Measurements from ENCODE around the gene SLC10A1. TPM values are rescaled to one million over a fixed set of nuclear protein-coding genes. Genes with fewer than 3 reads are reported as not detected.

The SLC10A1 gene
- total and polyA plus RNA-seq, 4 donors = not detected

- no peaks in the 10 kb centered on the region for H3K9me3 ChIP-seq (ENCODE audit: control insufficient read depth, low read length)
- ATAC-seq (ENCODE audit: low FRiP score) (no peak), DNase-seq (no peak)
- no peaks in the 10 kb centered on the region for H3K4me1 ChIP-seq (ENCODE audit: control insufficient read depth in 1 of 2, insufficient read depth in 2 of 2, low read length in 2 of 2)
- H3K36me3 ChIP-seq (ENCODE audit: control insufficient read depth in 1 of 2, insufficient read depth in 2 of 2, low read length in 1 of 2) = no peaks in the 10 kb centered on the region
- no peak overlapping the region for H3K4me3 ChIP-seq (ENCODE audit: low read length in 2 of 2)
- no peak overlapping the region for H3K27ac ChIP-seq (ENCODE audit: low read depth in 1 of 2, low read length in 2 of 2)
- peaks cover 0 to 2% of the 10 kb centered on the region in 2 donors for H3K27me3 ChIP-seq (ENCODE audit: control insufficient read depth in 1 of 2, insufficient read depth in 2 of 2, low read length in 1 of 2)
- intact Hi-C loops (cut with DNase I) = no loop called here
Observed at GRCh38 chr14:69803753-69804152, 6.7 kb upstream of the SLC10A1 start.

- WGBS, 2 donors = 93 to 96% methylated on average over 4 of the region's 4 CpGs
- Histone ChIP-seq H3K9me3 (ENCODE audit: control insufficient read depth, low read length) (no peaks in the 10 kb centered on the region), H3K4me3 (ENCODE audit: low read length in 2 of 2) (no peak overlapping the region), H3K27me3 (ENCODE audit: control insufficient read depth in 1 of 2, insufficient read depth in 2 of 2, low read length in 1 of 2) (no peaks in the 10 kb centered on the region), H3K36me3 (ENCODE audit: control insufficient read depth in 1 of 2, insufficient read depth in 2 of 2, low read length in 1 of 2) (no peaks in the 10 kb centered on the region), H3K27ac (ENCODE audit: low read depth in 1 of 2, low read length in 2 of 2) (no peak overlapping the region), H3K4me1 (ENCODE audit: control insufficient read depth in 1 of 2, insufficient read depth in 2 of 2, low read length in 2 of 2) (no peaks in the 10 kb centered on the region)
- intact Hi-C loops (cut with DNase I) = no loop called here
- DNase-seq = no peak
- no peak for ATAC-seq (ENCODE audit: low FRiP score)
Observed at GRCh38 chr14:69798339-69798735, 1.3 kb upstream of the SLC10A1 start.

DNA sequence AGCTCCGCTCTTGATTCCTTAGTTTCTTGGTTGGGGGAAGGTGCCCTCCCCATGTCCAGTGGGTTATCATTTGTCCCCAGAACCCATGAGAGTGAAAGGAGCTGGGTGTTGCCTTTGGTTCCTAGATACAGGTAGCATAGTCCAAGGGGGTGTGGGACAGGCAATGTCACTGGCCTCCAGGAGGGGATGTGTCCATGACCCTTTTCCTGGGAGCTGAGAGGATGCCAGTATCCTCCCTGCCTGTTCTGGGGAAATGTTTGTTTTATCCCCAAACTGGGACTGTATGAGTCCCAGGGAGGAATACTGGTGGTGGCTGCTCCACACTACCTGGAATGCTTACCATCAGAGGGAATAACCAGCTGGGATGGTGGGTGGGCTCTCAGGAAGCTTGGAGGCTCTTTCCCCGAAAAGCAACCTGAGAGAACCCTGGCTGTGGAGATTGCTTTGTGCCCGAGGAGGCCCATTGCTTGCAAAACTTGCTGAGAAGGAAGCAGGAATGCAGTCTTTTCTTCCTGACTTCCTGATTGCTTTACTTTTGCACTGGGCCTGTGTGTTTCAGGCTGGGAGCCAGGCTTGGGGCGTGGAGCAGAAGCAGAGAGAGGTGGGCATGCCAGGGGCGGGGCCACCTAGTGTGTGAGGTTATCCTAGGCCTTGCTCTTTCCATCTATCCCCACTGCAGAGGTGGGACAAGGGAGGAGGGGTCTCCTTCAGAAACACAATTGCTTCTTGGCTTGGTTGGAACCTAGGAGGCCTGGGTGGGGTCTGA lies 715 bp upstream of the SLC10A1 start:
- Histone ChIP-seq H3K36me3 (ENCODE audit: control insufficient read depth in 1 of 2, insufficient read depth in 2 of 2, low read length in 1 of 2) (no peaks in the 10 kb centered on the region), H3K4me1 (ENCODE audit: control insufficient read depth in 1 of 2, insufficient read depth in 2 of 2, low read length in 2 of 2) (no peaks in the 10 kb centered on the region), H3K27ac (ENCODE audit: low read depth in 1 of 2, low read length in 2 of 2) (no peak overlapping the region), H3K27me3 (ENCODE audit: control insufficient read depth in 1 of 2, insufficient read depth in 2 of 2, low read length in 1 of 2) (no peaks in the 10 kb centered on the region), H3K9me3 (ENCODE audit: control insufficient read depth, low read length) (no peaks in the 10 kb centered on the region), H3K4me3 (ENCODE audit: low read length in 2 of 2) (no peak overlapping the region)
- WGBS, 2 donors = 75 to 77% methylated on average over 5 of the region's 5 CpGs
- ATAC-seq (ENCODE audit: low FRiP score) (no peak), DNase-seq (no peak)
- intact Hi-C loops (cut with DNase I) = no loop called here

DNA sequence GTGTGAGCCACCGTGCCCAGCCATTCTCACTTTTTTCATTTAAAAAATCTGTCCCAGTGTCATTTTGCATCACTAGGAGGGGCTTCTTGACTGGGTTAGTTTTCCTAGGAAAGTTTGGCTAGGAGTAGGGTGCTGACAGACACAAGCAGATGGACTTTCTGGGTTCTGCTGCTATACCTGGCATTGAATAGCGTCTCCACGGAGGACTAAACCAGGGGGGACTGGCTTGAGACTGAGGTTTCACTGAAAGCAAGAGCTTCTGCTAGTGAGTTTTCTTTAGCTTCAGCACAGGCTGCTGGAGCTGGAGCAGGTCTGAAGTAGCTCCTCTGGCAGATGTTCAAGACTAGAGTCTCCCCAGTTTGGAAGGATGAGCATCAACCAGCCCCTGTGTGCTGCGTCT lies 1.4 kb downstream of the SLC10A1 start:
- 71 to 91% methylated on average over 4 of the region's 4 CpGs for WGBS, 2 donors
- no peak for DNase-seq
- ATAC-seq (ENCODE audit: low FRiP score) = no peak

GRCh38 chr14:69794791-69795190 lies 2.2 kb downstream of the SLC10A1 start:
- H3K36me3 ChIP-seq (ENCODE audit: control insufficient read depth in 1 of 2, insufficient read depth in 2 of 2, low read length in 1 of 2) = no peaks in the 10 kb centered on the region
- no peaks in the 10 kb centered on the region for H3K27me3 ChIP-seq (ENCODE audit: control insufficient read depth in 1 of 2, insufficient read depth in 2 of 2, low read length in 1 of 2)
- intact Hi-C loops (cut with DNase I) = no loop called here
- no peak overlapping the region for H3K4me3 ChIP-seq (ENCODE audit: low read length in 2 of 2)
- ATAC-seq (ENCODE audit: low FRiP score) (no peak), DNase-seq (no peak)
- no peak overlapping the region for H3K27ac ChIP-seq (ENCODE audit: low read depth in 1 of 2, low read length in 2 of 2)
- no peaks in the 10 kb centered on the region for H3K9me3 ChIP-seq (ENCODE audit: control insufficient read depth, low read length)
- no peaks in the 10 kb centered on the region for H3K4me1 ChIP-seq (ENCODE audit: control insufficient read depth in 1 of 2, insufficient read depth in 2 of 2, low read length in 2 of 2)
- 89 to 93% methylated on average over 3 of the region's 3 CpGs for WGBS, 2 donors

More for the DNA sequence above, 1.4 kb downstream of the SLC10A1 start:
- Histone ChIP-seq H3K36me3 (ENCODE audit: control insufficient read depth in 1 of 2, insufficient read depth in 2 of 2, low read length in 1 of 2) (no peaks in the 10 kb centered on the region), H3K9me3 (ENCODE audit: control insufficient read depth, low read length) (no peaks in the 10 kb centered on the region), H3K27ac (ENCODE audit: low read depth in 1 of 2, low read length in 2 of 2) (no peak overlapping the region), H3K4me1 (ENCODE audit: control insufficient read depth in 1 of 2, insufficient read depth in 2 of 2, low read length in 2 of 2) (no peaks in the 10 kb centered on the region), H3K4me3 (ENCODE audit: low read length in 2 of 2) (no peak overlapping the region), H3K27me3 (ENCODE audit: control insufficient read depth in 1 of 2, insufficient read depth in 2 of 2, low read length in 1 of 2) (no peaks in the 10 kb centered on the region)
- intact Hi-C loops (cut with DNase I) = no loop called here

- Histone ChIP-seq H3K36me3 (ENCODE audit: control insufficient read depth in 1 of 2, insufficient read depth in 2 of 2, low read length in 1 of 2) (no peaks in the 10 kb centered on the region), H3K27ac (ENCODE audit: low read depth in 1 of 2, low read length in 2 of 2) (no peak overlapping the region), H3K4me1 (ENCODE audit: control insufficient read depth in 1 of 2, insufficient read depth in 2 of 2, low read length in 2 of 2) (no peaks in the 10 kb centered on the region), H3K9me3 (ENCODE audit: control insufficient read depth, low read length) (no peaks in the 10 kb centered on the region), H3K27me3 (ENCODE audit: control insufficient read depth in 1 of 2, insufficient read depth in 2 of 2, low read length in 1 of 2) (no peaks in the 10 kb centered on the region), H3K4me3 (ENCODE audit: low read length in 2 of 2) (no peak overlapping the region)
- intact Hi-C loops (cut with DNase I) = no loop called here
- 77 to 84% methylated on average over 7 of the region's 7 CpGs for WGBS, 2 donors
- no peak for ATAC-seq (ENCODE audit: low FRiP score)
- no peak for DNase-seq
Observed at GRCh38 chr14:69792887-69793421, 4.1 kb downstream of the SLC10A1 start.

- no peak for DNase-seq
- intact Hi-C loops (cut with DNase I) = no loop called here
- no peak for ATAC-seq (ENCODE audit: low FRiP score)
Observed at GRCh38 chr14:69789118-69789640, 7.9 kb downstream of the SLC10A1 start.

GRCh38 chr14:69786603-69787002 lies 10.4 kb downstream of the SLC10A1 start:
- 91 to 95% methylated on average over 3 of the region's 3 CpGs for WGBS, 2 donors
- no peak for DNase-seq
- H3K27ac ChIP-seq (ENCODE audit: low read depth in 1 of 2, low read length in 2 of 2) = no peak overlapping the region
- H3K9me3 ChIP-seq (ENCODE audit: control insufficient read depth, low read length) = no peaks in the 10 kb centered on the region
- ATAC-seq (ENCODE audit: low FRiP score) = no peak
- H3K4me1 ChIP-seq (ENCODE audit: control insufficient read depth in 1 of 2, insufficient read depth in 2 of 2, low read length in 2 of 2) = no peaks in the 10 kb centered on the region
- no peaks in the 10 kb centered on the region for H3K27me3 ChIP-seq (ENCODE audit: control insufficient read depth in 1 of 2, insufficient read depth in 2 of 2, low read length in 1 of 2)
- no peak overlapping the region for H3K4me3 ChIP-seq (ENCODE audit: low read length in 2 of 2)
- H3K36me3 ChIP-seq (ENCODE audit: control insufficient read depth in 1 of 2, insufficient read depth in 2 of 2, low read length in 1 of 2) = peaks cover 4 to 8% of the 10 kb centered on the region in 2 donors
- intact Hi-C loops (cut with DNase I) = no loop called here

More at GRCh38 chr14:69789118-69789640, 7.9 kb downstream of the SLC10A1 start:
- Histone ChIP-seq H3K27me3 (ENCODE audit: control insufficient read depth in 1 of 2, insufficient read depth in 2 of 2, low read length in 1 of 2) (no peaks in the 10 kb centered on the region), H3K4me1 (ENCODE audit: control insufficient read depth in 1 of 2, insufficient read depth in 2 of 2, low read length in 2 of 2) (no peaks in the 10 kb centered on the region), H3K27ac (ENCODE audit: low read depth in 1 of 2, low read length in 2 of 2) (no peak overlapping the region), H3K4me3 (ENCODE audit: low read length in 2 of 2) (no peak overlapping the region), H3K36me3 (ENCODE audit: control insufficient read depth in 1 of 2, insufficient read depth in 2 of 2, low read length in 1 of 2) (peaks cover 4 to 8% of the 10 kb centered on the region in 2 donors), H3K9me3 (ENCODE audit: control insufficient read depth, low read length) (no peaks in the 10 kb centered on the region)

DNA sequence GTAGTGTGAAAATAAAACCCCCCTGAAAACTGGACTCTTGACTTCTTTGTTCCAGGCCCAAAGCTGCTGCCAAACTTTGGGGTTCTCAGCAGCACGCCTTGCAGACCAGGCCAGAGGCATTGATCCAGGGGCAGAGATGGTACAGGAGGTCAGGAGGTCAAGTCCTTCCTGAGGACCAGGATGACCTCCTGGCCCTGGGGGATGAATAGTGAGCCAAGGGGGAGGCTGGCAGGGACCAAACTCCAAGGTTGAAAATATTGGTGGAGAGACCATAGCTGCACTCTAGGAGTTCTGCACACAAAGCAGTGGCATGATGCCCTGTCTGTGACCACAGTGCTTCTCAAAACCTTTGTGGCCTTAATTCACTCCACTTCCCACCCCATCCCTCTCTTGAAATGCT lies 12.1 kb downstream of the SLC10A1 start:
- H3K4me1 ChIP-seq (ENCODE audit: control insufficient read depth in 1 of 2, insufficient read depth in 2 of 2, low read length in 2 of 2) = no peaks in the 10 kb centered on the region
- no peaks in the 10 kb centered on the region for H3K27me3 ChIP-seq (ENCODE audit: control insufficient read depth in 1 of 2, insufficient read depth in 2 of 2, low read length in 1 of 2)
- no peak overlapping the region for H3K4me3 ChIP-seq (ENCODE audit: low read length in 2 of 2)
- H3K36me3 ChIP-seq (ENCODE audit: control insufficient read depth in 1 of 2, insufficient read depth in 2 of 2, low read length in 1 of 2) = peaks cover 8 to 9% of the 10 kb centered on the region in 2 donors
- H3K27ac ChIP-seq (ENCODE audit: low read depth in 1 of 2, low read length in 2 of 2) = no peak overlapping the region
- ATAC-seq (ENCODE audit: low FRiP score) (no peak), DNase-seq (no peak)
- H3K9me3 ChIP-seq (ENCODE audit: control insufficient read depth, low read length) = no peaks in the 10 kb centered on the region
- WGBS, 2 donors = 93 to 100% methylated on average over 1 of the region's 1 CpG
- intact Hi-C loops (cut with DNase I) = no loop called here
